Stimulated activated CD4-positive, alpha-beta T cell treated with anti-CD3 and anti-CD28 coated beads, Interleukin-2, amount 100 ng/mL, for 48 hours (primary cell): ENCODE data around the gene WDR4.
"Not testable (repeated sequence)": the region's sequence is repeated elsewhere in the genome, so short reads cannot be mapped to it uniquely, and the experiment has no call there.

ENCODE experiments used
- DNase-seq, 2 donors: peaks; one replicate each; pipeline ENCODE4 v3.0.0-alpha.2; 2020

The WDR4 gene

GRCh38 chr21:42875811-42876210 lies 3.5 kb downstream of the WDR4 start:
- DNase-seq: not testable (repeated sequence)

DNA sequence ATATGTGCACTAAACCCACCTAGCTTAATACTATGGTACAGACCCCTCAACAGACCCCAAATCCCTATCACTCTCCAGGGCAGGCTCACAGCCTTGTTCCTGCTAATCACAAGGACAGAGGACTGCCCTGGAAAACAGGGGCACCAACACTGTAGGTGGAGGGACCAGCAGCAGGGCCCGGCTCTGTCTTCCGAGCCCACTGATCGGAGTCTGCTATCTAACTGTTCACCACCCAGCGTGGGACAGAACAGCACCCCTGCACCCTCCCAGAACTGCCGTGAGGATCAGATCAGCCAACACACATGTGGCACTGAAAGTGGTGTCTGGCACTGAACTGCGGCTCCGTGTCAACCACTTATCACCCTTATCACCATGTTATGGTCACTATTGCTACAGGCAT lies 6.2 kb downstream of the WDR4 start:
- DNase-seq: no peak

DNA sequence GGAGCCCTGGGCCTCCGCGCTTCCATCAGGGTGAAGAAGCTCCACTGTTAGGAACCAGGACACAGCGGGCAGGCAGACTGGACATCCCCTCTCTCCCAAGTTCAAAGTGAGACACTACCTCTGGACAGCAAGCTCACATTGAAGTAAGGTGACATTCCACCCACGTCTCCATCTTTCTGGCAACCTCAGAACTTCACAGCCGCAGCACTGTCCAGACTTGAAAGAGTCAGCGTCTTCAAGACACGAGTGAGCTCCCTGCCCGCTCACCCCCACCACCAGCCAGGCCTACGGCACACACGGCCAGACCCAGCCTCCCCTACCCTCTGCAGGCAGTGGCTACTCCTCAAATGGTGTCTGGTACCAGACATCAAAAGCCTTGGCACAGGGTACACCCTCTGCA lies 11.1 kb downstream of the WDR4 start:
- no peak for DNase-seq

DNA sequence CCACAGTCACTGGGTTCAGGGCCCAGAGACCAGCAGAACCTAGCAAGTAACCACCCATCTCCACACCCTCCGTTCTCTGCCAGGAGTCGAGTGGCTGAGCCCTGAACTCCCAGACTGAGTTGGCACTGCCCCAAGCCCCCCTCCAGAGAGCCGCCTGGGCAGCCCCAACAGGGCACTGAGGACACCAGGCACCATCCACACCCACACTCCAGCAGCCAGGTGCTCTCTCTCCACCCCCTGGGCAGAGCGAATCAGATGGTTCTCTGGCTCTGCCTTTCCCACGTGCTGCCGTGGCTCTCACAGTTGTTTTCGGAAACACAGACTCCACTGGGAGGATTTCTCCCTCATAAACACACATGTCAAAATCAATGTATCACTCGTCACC lies 13.6 kb downstream of the WDR4 start:
- DNase-seq: no peak

- no peak for DNase-seq
Observed at GRCh38 chr21:42864815-42865775, 14.2 kb downstream of the WDR4 start.

DNA sequence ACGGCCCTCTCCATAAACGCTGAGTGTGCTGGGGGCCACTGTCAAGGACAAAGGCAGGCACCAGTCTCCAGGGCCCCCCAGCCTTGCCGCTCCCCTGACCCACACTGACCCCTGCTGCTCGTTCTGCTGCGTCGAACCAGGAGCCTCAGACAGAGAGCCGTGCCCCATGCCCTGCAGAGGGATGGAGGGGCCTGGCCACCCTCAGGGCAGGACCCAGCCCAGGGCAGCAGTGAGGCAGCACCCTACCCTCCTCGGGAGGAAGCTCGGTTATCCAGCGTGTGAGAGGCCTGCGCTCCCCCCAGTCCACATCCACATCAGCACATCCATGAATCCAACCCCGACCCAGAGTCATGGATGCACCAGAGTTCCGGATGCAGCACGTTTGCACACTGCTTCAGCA lies 15.1 kb downstream of the WDR4 start:
- DNase-seq: no peak

DNA sequence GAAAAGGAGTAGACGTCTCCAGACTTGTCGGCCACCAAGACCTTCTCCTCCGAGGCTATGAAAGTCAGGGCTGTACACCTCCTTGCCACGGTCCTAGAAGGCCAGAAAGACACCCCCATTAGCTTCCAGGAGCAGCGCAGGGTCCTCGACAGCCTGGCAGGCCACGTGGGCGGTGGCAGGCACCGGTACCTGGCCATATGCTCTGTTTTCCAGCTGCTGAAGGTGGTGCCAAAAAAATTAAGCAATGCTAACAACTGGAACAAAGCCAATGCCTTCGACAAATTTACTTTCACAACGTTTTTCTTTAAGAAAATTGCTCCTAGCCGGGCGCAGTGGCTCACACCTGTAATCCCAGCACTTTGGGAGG lies 15.9 kb downstream of the WDR4 start:
- DNase-seq: no peak

DNA sequence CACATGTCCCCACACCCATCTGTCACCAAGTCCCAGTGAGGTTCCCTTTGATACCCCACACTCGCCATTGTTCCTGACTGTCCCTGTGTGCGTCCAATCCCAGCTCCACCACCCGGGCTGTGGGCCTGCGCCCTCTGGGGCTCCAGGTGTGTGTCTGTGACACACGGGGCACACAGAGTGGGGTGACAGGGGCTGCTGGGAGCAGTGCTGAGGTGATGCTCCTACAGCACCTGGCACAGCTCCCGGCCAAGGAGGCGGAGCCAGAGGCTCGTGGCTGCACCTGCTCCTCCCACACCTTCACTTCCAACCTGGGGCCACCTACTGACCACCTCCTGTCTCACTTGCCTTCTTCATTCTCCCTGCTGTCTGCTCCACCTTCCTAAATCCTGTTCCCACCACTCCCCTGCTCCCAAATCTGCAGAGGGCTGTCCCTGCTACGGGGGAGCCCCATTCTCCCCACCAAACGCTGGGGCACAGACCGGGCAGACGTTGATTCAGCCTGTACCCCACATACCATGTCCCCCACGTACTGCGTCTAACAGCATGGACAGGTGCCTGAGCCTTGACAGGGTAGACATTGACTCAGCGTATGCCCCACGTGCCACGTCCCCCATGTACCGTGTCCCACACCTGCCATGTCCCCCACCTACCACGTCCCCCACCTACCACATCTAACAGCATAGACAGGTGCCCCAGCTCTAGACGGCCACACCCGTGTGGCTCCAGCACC lies 16.4 kb downstream of the WDR4 start:
- no peak for DNase-seq

GRCh38 chr21:42861848-42862400 lies 17.4 kb downstream of the WDR4 start:
- DNase-seq: no peak

DNA sequence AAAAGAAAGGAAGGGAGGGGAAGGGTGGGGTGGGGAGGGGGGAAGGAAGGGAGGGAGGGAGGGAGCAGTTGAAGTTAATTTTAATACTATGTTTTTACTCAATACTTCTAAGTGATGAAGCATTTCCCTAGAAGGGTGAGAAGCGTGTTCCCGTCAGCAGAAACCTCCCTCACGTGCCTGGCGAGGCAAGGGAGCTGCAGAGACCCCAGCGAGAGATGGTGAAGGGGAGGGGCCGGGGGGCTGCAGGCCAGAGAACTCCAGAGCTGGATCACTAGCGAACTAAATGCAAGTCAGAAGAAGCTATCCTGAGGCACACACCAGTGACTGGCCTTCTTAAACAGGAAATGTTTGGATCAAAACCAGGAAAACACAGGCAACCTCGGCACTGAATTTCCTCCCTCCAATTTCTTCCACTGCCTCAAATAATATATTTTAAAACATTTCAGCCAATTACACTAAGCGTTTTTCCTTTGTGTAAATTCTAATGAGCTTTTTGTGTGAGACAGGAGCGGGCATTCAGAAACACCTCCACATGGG lies 18.0 kb downstream of the WDR4 start:
- no peak for DNase-seq

GRCh38 chr21:42860345-42860744 lies 19.0 kb downstream of the WDR4 start:
- DNase-seq: no peak

DNA sequence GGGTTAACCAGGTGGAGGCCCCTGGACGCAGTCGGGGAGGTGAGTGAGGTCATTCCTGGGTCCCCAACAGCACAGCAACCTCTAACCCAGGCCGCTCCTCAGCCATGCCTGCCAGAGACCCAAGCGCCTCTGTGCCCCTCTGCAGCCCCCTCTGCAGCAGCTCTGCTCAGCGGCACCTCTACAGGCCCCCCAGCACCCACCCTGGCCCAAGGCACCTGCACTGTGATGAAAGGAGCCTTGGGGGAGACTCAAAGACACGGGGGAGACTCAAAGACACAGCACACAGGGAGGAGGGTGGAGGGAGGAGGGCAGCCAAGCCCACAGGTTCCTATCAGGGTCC lies 19.5 kb downstream of the WDR4 start:
- DNase-seq: no peak

GRCh38 chr21:42858957-42859890 lies 20.1 kb downstream of the WDR4 start:
- DNase-seq: no peak

GRCh38 chr21:42858185-42858847 lies 21.0 kb downstream of the WDR4 start:
- DNase-seq: no peak

- no peak for DNase-seq
Observed at GRCh38 chr21:42857216-42857615, 22.1 kb downstream of the WDR4 start.

DNA sequence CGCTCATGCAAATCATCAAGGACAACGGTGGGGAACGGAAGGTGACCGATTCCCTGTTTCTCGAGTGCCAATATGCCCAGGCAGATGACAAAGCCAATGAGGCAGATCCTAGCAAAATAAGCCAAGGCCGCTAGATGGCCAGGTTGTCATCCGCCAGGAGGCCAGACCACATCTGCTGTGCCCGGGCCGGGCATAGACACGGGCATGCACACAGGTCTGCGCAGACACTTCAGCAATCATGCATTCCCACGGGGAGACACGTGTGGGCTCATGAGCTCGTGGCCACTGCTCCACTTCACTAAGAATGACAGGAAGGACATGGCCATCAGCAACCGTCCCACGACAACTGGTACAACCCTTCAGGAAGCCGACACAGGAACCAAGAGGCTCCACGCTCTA lies 23.4 kb downstream of the WDR4 start:
- DNase-seq: no peak

- DNase-seq: no peak
Observed at GRCh38 chr21:42855171-42855936, 24.0 kb downstream of the WDR4 start.

- DNase-seq: no peak
Observed at GRCh38 chr21:42854246-42855010, 24.9 kb downstream of the WDR4 start.

DNA sequence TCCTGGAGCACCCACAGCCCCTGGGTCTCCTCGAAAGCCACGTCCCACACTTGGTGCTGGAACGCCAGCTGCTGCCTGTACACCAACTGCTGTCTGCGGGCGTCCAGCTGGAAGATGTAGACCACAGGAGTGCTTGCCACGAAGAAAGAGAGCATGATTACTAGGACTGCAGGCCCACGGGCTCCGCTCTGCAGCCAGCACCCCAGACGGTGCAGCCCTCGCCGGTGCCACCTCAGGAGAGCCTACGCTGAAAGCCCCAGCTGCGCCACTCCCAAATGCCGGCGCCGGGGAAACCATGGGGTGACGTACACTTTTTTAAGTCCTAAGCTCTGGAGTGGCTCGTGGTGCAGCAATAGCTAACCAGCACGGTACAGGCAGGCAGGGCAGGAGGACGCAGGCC lies 25.7 kb downstream of the WDR4 start:
- DNase-seq: no peak

- no peak for DNase-seq
Observed at GRCh38 chr21:42852925-42853570, 26.3 kb downstream of the WDR4 start.
